Measurements from ENCODE around the gene UNC93B1.

The UNC93B1 gene

GRCh38 chr11:68022531-68022930 lies 18.6 kb upstream of the UNC93B1 start:
- DNase-seq, result no peak

GRCh38 chr11:68021167-68021787 lies 17.4 kb upstream of the UNC93B1 start:
- DNase-seq, result no peak

GRCh38 chr11:68020575-68020974 lies 16.7 kb upstream of the UNC93B1 start:
- no peak for DNase-seq

DNA sequence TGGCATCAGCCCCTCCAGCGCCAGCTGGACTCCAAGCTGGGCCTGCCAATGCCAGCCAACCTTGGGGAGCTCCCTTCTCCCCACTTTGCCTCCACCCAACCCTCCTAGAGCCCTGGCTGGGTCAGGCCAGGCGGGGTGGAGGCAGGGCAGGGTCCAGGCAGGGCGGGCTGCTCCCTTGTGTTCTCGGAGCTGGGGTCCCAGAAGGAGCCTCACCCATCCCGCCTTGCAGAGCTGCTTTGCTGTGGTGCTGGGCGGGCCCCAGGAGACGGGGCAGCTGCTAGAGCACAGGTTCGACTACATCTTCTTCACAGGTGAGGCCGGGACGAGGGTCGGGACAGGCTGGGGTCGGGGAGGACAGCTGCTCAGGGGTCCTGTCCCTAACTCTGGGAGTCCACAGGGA lies 15.6 kb upstream of the UNC93B1 start:
- DNase-seq, result no peak

DNA sequence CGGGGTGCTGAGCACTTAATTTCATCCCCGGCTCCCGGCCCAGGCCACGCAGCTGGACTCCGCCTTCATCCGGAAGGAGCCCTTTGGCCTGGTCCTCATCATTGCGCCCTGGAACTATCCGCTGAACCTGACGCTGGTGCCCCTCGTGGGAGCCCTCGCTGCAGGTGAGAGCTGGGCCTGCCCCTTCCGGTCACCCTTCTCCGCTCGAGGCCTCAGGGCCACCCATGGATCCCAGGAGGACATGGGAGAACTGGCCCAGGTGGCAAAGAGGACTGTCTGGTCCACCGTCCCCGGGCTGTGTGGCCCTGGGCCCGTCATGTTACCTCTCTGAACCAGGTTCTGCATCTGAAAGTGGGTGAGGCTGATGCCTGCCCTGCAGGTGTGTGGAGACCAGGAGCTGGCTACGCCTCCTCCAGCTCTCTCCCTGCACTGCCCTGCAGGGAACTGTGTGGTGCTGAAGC lies 14.9 kb upstream of the UNC93B1 start:
- DNase-seq, result no peak

GRCh38 chr11:68017980-68018729 lies 14.3 kb upstream of the UNC93B1 start:
- no peak for DNase-seq

GRCh38 chr11:68016904-68017817 lies 13.3 kb upstream of the UNC93B1 start:
- no peak for DNase-seq

GRCh38 chr11:68016161-68016903 lies 12.4 kb upstream of the UNC93B1 start:
- DNase-seq, result no peak

DNA sequence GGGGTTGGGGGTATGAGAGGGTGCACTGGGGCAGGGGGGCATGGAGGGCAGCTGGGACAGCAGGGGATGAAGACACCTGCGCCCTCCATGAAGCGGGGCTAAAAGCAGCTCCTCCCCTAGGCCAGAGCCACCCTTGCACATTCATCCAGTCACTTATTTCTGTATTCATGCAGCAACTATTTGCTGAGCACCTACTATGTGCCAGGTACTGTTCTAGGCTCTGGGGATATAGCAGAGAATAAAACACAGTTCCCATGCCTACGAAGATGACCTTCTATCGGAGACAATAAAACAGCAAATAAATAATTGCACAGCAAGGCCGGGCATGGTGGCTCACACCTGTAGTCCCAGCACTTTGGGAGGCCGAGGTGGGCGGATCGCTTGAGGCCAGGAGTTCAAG lies 11.6 kb upstream of the UNC93B1 start:
- DNase-seq, result no peak

DNA sequence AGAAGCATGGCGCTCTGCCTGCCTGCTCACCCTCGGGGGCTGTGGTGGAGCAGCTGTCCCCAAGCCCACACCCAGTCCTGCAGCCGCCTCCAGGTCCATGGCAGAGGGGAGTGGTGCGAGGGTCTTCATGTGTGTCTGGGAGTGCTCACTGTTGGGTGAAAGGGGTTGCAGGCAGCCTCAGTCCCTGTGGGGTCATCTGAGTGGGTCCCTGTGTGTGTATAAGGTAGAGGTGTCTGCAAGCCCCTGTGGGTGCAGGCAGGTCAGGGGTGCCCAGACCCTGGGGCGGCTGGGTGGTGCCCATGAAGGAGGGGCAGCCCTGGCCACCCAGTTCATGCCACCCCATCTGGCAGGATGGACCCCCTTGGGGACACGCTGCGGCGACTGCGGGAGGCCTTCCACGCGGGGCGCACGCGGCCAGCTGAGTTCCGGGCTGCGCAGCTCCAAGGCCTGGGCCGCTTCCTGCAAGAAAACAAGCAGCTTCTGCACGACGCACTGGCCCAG lies 11.1 kb upstream of the UNC93B1 start:
- DNase-seq, result no peak

DNA sequence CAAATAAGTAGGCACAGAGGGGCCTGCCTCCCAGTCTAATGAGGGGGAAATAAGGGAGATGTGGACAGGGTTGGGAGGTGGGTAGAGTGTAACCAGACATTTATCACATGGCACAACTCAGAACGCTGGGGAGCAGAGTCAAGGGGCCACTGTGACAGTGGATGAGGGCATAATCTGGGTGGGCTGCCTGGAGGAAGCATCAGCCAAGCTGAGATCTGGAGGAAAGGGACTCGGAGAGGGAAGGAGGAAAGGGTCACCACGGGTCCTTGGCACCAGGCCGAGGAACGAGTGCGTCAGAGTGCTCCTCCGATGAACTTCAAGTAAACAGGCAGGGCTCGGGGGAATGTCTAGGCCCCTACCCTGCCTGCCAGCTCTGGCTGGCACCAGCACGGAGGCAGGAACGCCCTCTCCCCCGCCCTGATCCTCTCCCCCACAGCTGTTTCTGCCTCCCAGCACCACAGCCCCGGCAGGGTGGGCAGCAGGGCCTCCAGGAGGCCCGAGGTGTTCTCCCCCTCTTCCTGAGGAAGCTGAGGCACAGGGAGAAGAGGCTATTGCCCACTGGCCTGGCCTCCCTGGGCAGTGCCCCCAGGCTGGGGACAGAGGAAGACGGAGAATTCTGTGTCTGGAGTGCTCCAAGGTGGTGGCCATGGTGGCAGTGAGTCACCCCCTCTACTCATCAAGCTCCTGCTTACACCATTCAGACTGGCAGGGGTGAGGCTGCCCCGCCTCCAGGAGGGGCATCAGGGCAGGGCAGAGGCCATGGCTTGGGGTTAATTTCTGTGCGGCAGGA lies 10.5 kb upstream of the UNC93B1 start:
- DNase-seq, result no peak

DNA sequence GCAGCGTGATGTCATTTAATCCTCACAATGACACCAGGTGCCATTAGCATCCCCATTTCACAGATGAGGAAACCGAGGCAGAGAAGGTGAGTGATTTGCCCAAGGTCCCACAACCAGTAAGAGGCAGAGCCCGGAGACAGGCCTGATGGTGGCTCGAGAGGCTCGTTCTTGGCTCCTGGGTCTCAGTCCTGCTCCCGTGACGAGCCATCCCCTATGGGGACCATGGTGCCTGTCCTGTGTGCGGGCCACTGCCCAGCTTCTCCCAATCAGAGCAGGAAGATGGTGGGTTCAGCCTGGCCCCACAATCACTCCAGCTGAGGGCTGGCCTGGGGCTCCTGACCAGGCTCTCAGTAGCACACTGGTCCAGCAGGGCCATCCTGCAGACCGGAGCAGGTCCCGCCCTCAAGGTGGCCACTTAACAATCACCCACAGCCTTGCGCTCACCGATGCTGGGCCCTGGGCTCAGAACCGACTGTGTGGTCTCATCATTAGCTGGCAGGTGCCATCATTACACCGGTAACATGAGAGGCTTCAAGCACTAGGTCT lies 9.8 kb upstream of the UNC93B1 start:
- DNase-seq, result no peak

DNA sequence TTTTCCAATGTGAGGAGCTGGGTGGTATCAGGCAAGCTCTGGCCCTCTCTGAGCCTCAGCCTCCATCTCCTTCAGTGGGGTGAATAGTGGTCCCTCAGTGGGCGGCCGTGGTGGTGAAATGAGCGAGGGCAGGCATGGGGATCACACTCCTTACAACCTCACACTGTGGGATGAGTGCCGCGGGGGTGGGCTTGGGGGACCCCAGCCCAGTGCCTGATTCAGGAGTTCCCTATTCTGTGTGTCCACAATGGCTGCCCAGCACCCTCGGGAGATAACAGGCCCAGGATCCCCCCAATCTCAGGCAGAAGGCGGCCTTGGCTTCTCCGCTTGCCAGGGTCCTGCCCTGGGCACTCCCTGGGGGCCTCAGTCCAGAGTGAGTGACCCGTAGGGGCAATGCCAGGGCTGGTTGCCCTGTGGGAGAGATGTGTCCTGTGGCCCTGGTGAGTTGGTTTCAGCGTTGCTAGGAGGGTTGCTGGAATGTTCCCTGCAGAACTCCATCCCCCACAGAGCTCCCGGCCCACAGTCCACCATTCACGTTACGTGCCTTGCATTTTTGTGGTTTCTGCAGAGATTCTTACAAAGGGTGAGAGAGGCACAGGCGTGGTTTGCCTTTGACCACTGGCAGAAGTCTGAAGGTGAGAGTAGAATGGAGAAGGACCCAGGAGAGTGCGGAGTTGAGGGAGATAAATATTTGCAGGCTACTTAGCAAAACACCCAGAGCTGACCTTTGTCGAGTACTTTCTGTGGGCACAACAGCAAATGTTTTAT lies 9.1 kb upstream of the UNC93B1 start:
- DNase-seq, result no peak

- DNase-seq, result no peak
These were observed 8.3 kb upstream of the UNC93B1 start for GRCh38 chr11:68012044-68012842.

- DNase-seq, result no peak
These were observed 7.4 kb upstream of the UNC93B1 start for GRCh38 chr11:68011051-68011943.

DNA sequence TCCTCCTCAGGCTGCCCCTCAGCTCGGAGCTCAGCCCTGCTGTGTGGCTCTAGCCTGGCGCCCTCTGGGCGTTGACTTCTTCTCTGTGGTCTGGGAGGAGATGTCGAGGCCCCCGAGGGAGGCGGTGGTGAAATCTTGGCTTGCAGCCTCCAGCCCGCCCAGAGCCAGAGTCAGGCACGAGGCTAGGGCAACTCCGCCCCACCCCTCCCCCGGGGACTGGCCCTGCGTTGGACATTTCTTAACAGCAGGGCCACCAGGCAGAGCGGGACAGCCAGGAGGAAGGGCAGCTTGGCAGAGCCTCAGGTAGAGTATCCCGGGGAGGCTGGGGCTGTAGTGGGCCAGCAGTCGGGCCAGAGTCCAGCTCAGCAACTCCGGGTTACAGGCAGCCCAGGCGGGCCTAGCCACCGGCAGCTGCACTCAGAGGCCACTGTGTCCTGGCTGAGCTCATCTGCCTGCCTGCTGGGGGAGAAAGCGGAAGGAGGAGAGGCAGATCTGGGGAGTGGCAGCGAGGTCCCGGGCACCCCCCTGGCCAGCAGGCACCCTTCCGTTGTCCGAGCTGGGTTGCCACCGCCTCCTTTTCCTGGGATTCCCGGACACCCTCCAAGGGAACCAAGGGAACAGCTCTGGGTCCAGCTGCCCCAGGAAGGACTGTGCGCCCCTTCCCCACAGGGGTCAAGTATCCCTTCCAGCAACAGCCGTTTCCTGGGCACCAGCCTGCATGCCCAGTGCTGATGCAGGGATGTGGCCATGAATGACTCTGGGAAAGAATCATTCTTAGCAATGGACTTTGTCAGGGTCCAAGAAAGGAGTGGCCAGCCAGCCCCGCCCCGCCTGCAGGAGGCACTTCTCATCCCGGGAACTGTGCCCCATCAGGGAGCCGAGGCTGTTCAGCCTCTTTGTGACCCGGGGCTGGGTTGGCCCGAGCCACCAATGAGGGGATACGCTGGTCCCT lies 6.5 kb upstream of the UNC93B1 start, which contains the start of gene ALDH3B1:
ALDH3B1 (plus strand) TSS at position 238 of the 952 bp plus-strand sequence. CDS start 4,971 bp downstream, outside the sequence.
- no peak for DNase-seq

- DNase-seq, result no peak
These were observed 5.6 kb upstream of the UNC93B1 start for GRCh38 chr11:68009391-68010089.

All from NCI-H748 treated with DMSO at 0.1 percent for 48 hours (cell line).